Lung (tissue), 13 donors: ENCODE measurements around the gene AGFG2. TPM values are rescaled to one million over a fixed set of nuclear protein-coding genes. Genes with fewer than 3 reads are reported as not detected.

Experiments used
- ATAC-seq: fragments of 200-7000 bp; cut with Tn5 transposase; one replicate; pipeline ENCODE4 v1.9.1; 2020; ENCODE audit warnings: moderate number of reproducible peaks; ENCODE audit not compliant: insufficient read depth, low FRiP score
- DNase-seq, 3 donors: peaks; one replicate each; pipeline ENCODE4 v3.0.0-alpha.2; 2013 to 2017
- H3K27ac ChIP-seq, 2 donors: one replicate each; pipeline ENCODE4 v1.5.1; 2013; ENCODE audit warnings: mild to moderate bottlenecking in 2 of 2, moderate library complexity in 2 of 2, control low read depth in 1 of 2, inconsistent platforms in 1 of 2, low read depth in 1 of 2, low read length in 1 of 2
- H3K27me3 ChIP-seq, 3 donors: one replicate each; pipeline ENCODE4 v1.5.1; 2013; ENCODE audit warnings: low read length in 2 of 3; ENCODE audit not compliant: control insufficient read depth in 3 of 3, insufficient read depth in 3 of 3
- H3K36me3 ChIP-seq, 4 donors: one replicate each; pipeline ENCODE4 v1.5.1; 2013; ENCODE audit warnings: low read length in 4 of 4, mild to moderate bottlenecking in 1 of 4, moderate library complexity in 1 of 4; ENCODE audit not compliant: control insufficient read depth in 4 of 4, insufficient read depth in 4 of 4
- H3K4me1 ChIP-seq, 5 donors: one replicate each; pipeline ENCODE4 v1.5.1; 2013; ENCODE audit warnings: low read length in 5 of 5, mild to moderate bottlenecking in 2 of 5, moderate library complexity in 1 of 5; ENCODE audit not compliant: control insufficient read depth in 5 of 5, insufficient read depth in 5 of 5
- H3K4me3 ChIP-seq: one replicate; pipeline ENCODE4 v1.5.1; 2013; ENCODE audit warnings: mild to moderate bottlenecking, control low read depth, moderate library complexity
- H3K9ac ChIP-seq, 2 donors: one replicate each; pipeline ENCODE4 v1.5.1; 2013; ENCODE audit warnings: low read length in 2 of 2, control low read depth in 1 of 2; ENCODE audit not compliant: insufficient read depth in 1 of 2
- H3K9me3 ChIP-seq, 4 donors: one replicate each; pipeline ENCODE4 v1.5.1; 2013; ENCODE audit warnings: low read length in 3 of 4, mild to moderate bottlenecking in 1 of 4, moderate library complexity in 1 of 4; ENCODE audit not compliant: control insufficient read depth in 4 of 4, insufficient read depth in 3 of 4
- WGBS, 2 donors: extraction: QIAGEN DNeasy Blood & Tissue Kit; methylation state at CpG; one replicate each; pipeline ENCODE4 v1.1.7; 2013; 5-methylcytosine and 5-hydroxymethylcytosine counted together
- polyA plus RNA-seq, 2 donors: library from polyadenylated mRNA; stranded (reverse); fragments of 200-250 nt; gene quantifications; one replicate each; pipeline ENCODE4 v1.2.1, GENCODE V29; 2013
- small RNA-seq: library from RNA; depleted of rRNA; stranded (forward); fragments of <200 nt; gene quantifications from one replicate; pipeline ENCODE3, GENCODE V24; 2014; ENCODE audit warnings: low replicate concordance
- total RNA-seq, 2 donors: library from RNA; depleted of rRNA in 1 of 2; stranded (reverse); fragments of >200 nt in 1 of 2; gene quantifications; one replicate each; pipeline ENCODE4 v1.2.1, GENCODE V29; 2014 to 2021
- TF ChIP-seq, protein P1 (sequence below): IDR thresholded peaks from 2 replicates; pipeline ENCODE4 v1.5.1; 2012; ENCODE audit warnings: mild to moderate bottlenecking; ENCODE audit errors: control extremely low read depth, extremely low read depth
- donor health status: control.
- donor health status: control.
- donor health status: Bipolar disorder and iron deficiency.
- donor health status: healthy.
- donor health status: DM: yes; HTN: yes; CAD: no.

The AGFG2 gene
- total and polyA plus RNA-seq, 4 donors = 15.9 to 36.0 (median 19.7) TPM

DNA sequence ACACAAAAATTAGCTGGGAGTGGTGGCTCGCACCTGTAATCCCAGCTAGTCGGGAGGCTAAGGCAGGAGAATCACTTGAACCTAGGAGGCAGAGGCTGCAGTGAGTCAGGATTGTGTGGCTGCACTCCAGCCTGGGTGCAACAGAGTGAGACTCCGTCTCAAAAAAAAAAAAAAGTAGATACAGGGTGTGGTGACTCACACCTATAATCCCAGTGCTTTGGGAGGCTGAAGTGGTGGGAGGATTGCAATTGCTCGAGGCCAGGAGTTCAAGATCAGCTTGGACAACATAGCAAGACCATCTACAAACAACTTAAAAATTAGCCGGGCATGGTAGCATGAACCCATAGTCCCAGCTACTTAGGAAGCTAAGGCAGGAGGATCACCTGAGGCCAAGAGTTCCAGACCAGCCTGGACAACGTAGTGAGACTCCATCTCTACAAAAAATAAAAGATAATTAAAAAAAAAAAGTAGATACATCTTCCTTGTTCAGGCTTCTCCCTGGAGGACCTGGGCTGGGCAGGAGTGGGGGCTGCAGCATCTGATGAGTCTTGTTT, 75.4 kb downstream of the AGFG2 start:
- peaks cover 0 to 11% (median 7%) of the 10 kb centered on the region in 5 donors for H3K4me1 ChIP-seq
- WGBS, 2 donors = 79 to 94% methylated on average over 6 of the region's 6 CpGs
- TF ChIP-seq, protein P1, sequence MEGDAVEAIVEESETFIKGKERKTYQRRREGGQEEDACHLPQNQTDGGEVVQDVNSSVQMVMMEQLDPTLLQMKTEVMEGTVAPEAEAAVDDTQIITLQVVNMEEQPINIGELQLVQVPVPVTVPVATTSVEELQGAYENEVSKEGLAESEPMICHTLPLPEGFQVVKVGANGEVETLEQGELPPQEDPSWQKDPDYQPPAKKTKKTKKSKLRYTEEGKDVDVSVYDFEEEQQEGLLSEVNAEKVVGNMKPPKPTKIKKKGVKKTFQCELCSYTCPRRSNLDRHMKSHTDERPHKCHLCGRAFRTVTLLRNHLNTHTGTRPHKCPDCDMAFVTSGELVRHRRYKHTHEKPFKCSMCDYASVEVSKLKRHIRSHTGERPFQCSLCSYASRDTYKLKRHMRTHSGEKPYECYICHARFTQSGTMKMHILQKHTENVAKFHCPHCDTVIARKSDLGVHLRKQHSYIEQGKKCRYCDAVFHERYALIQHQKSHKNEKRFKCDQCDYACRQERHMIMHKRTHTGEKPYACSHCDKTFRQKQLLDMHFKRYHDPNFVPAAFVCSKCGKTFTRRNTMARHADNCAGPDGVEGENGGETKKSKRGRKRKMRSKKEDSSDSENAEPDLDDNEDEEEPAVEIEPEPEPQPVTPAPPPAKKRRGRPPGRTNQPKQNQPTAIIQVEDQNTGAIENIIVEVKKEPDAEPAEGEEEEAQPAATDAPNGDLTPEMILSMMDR = no peak
- peaks cover 0 to 9% (median 0%) of the 10 kb centered on the region in 4 donors for H3K36me3 ChIP-seq
- H3K4me3 ChIP-seq = no peak overlapping the region
- H3K27me3 ChIP-seq = no peaks in the 10 kb centered on the region
- H3K27ac ChIP-seq = no peak overlapping the region
- DNase-seq = no peak
- H3K9me3 ChIP-seq = no peaks in the 10 kb centered on the region
- no peak for ATAC-seq
- H3K9ac ChIP-seq = no peak overlapping the region

Small RNA genes lying within 50 kb of the gene (small RNA-seq; reads per million reads assigned to genes)
- gene RN7SL416P (not detected), gene SAP25 (not detected)

Other genes starting within 250 kb of the AGFG2 start
- not detected for gene SPDYE3, start 231.5 kb upstream of the AGFG2 start, total RNA-seq
- gene SPDYE3, start 231.5 kb upstream of the AGFG2 start, polyA plus RNA-seq = under 1 TPM; 0.06 to 0.10 TPM
- 10 to 100 TPM; 22.0 to 50.1 TPM for gene PILRB, start 181.1 kb upstream of the AGFG2 start, total RNA-seq
- gene PILRB, start 181.1 kb upstream of the AGFG2 start, polyA plus RNA-seq = 10 to 100 TPM; 26.1 to 36.3 TPM
- 10 to 100 TPM in 1 of 2 donors, 1 to 10 TPM in 1; 9.9 to 40.9 TPM for gene PILRA, start 165.7 kb upstream of the AGFG2 start, total RNA-seq
- gene PILRA, start 165.7 kb upstream of the AGFG2 start, polyA plus RNA-seq = 100 to 1,000 TPM in 1 of 2 donors, 10 to 100 TPM in 1; 14.2 to 122 TPM
- 1 to 10 TPM; 5.6 to 7.2 TPM for gene ZCWPW1, start 110.5 kb upstream of the AGFG2 start, total RNA-seq
- 10 to 100 TPM in 1 of 2 donors, 1 to 10 TPM in 1; 5.1 to 12.2 TPM for gene ZCWPW1, start 110.5 kb upstream of the AGFG2 start, polyA plus RNA-seq
- 10 to 100 TPM; 25.6 to 38.7 TPM for gene MEPCE, start 109.4 kb upstream of the AGFG2 start, total RNA-seq
- gene MEPCE, start 109.4 kb upstream of the AGFG2 start, polyA plus RNA-seq = 10 to 100 TPM; 27.9 to 30.4 TPM
- gene PPP1R35, start 102.7 kb upstream of the AGFG2 start, total RNA-seq = 10 to 100 TPM in 1 of 2 donors, 1 to 10 TPM in 1; 8.2 to 36.4 TPM
- gene PPP1R35, start 102.7 kb upstream of the AGFG2 start, polyA plus RNA-seq = 10 to 100 TPM; 38.2 to 65.1 TPM
- gene SPACDR, start 74.9 kb upstream of the AGFG2 start, total RNA-seq = 1 to 10 TPM in 1 of 2 donors, under 1 TPM in 1; 0.83 to 2.0 TPM
- gene SPACDR, start 74.9 kb upstream of the AGFG2 start, polyA plus RNA-seq = under 1 TPM; 0.54 to 0.83 TPM
- 10 to 100 TPM; 38.2 to 62.8 TPM for gene TSC22D4, start 60.0 kb upstream of the AGFG2 start, total RNA-seq
- 10 to 100 TPM; 33.6 to 62.0 TPM for gene TSC22D4, start 60.0 kb upstream of the AGFG2 start, polyA plus RNA-seq
- gene NYAP1, start 55.3 kb upstream of the AGFG2 start, total RNA-seq = 1 to 10 TPM in 1 of 2 donors, under 1 TPM in 1; 0.52 to 1.1 TPM
- under 1 TPM; 0.32 to 0.39 TPM for gene NYAP1, start 55.3 kb upstream of the AGFG2 start, polyA plus RNA-seq
- 1 to 10 TPM; 1.9 to 8.8 TPM for gene SAP25, start 34.7 kb downstream of the AGFG2 start, total RNA-seq
- gene SAP25, start 34.7 kb downstream of the AGFG2 start, polyA plus RNA-seq = 1 to 10 TPM; 3.7 to 9.9 TPM
- 100 to 1,000 TPM in 1 of 2 donors, 10 to 100 TPM in 1; 38.1 to 109 TPM for gene LRCH4, start 46.9 kb downstream of the AGFG2 start, total RNA-seq
- gene LRCH4, start 46.9 kb downstream of the AGFG2 start, polyA plus RNA-seq = 100 to 1,000 TPM in 1 of 2 donors, 10 to 100 TPM in 1; 81.7 to 103 TPM
- gene FBXO24, start 47.1 kb downstream of the AGFG2 start, total RNA-seq = 1 to 10 TPM in 1 of 2 donors, under 1 TPM in 1; 0.25 to 1.3 TPM
- under 1 TPM; 0.30 to 0.35 TPM for gene FBXO24, start 47.1 kb downstream of the AGFG2 start, polyA plus RNA-seq
- 100 to 1,000 TPM in 1 of 2 donors, 10 to 100 TPM in 1; 53.6 to 105 TPM for gene PCOLCE, start 63.2 kb downstream of the AGFG2 start, total RNA-seq
- gene PCOLCE, start 63.2 kb downstream of the AGFG2 start, polyA plus RNA-seq = 10 to 100 TPM; 48.4 to 73.5 TPM
- 10 to 100 TPM; 13.2 to 26.9 TPM for gene MOSPD3, start 73.3 kb downstream of the AGFG2 start, total RNA-seq
- gene MOSPD3, start 73.3 kb downstream of the AGFG2 start, polyA plus RNA-seq = 10 to 100 TPM; 15.5 to 18.8 TPM
- gene TFR2, start 102.3 kb downstream of the AGFG2 start, total RNA-seq = 1 to 10 TPM; 1.7 to 2.1 TPM
- under 1 TPM; 0.33 to 0.85 TPM for gene TFR2, start 102.3 kb downstream of the AGFG2 start, polyA plus RNA-seq
- gene ACTL6B, start 117.2 kb downstream of the AGFG2 start, total RNA-seq = not detected
- gene ACTL6B, start 117.2 kb downstream of the AGFG2 start, polyA plus RNA-seq = not detected
- gene GNB2, start 134.5 kb downstream of the AGFG2 start, total RNA-seq = 100 to 1,000 TPM; 150 to 327 TPM
- 100 to 1,000 TPM; 130 to 381 TPM for gene GNB2, start 134.5 kb downstream of the AGFG2 start, polyA plus RNA-seq
- gene GIGYF1, start 155.0 kb downstream of the AGFG2 start, total RNA-seq = 10 to 100 TPM; 30.8 to 41.6 TPM
- 10 to 100 TPM; 19.0 to 36.8 TPM for gene GIGYF1, start 155.0 kb downstream of the AGFG2 start, polyA plus RNA-seq
- 10 to 100 TPM; 20.3 to 30.1 TPM for gene POP7, start 166.9 kb downstream of the AGFG2 start, total RNA-seq
- gene POP7, start 166.9 kb downstream of the AGFG2 start, polyA plus RNA-seq = 10 to 100 TPM; 36.5 to 50.6 TPM
- not detected for gene EPO, start 181.3 kb downstream of the AGFG2 start, total RNA-seq
- gene EPO, start 181.3 kb downstream of the AGFG2 start, polyA plus RNA-seq = under 1 TPM in 1 of 2 donors, not detected in 1; 0.10 TPM
- gene ZAN, start 194.4 kb downstream of the AGFG2 start, total RNA-seq = under 1 TPM in 1 of 2 donors, not detected in 1; 0.03 TPM
- gene ZAN, start 194.4 kb downstream of the AGFG2 start, polyA plus RNA-seq = not detected